ENCODE measurements around the gene SPAG17. TPM values are rescaled to one million over a fixed set of nuclear protein-coding genes. Genes with fewer than 3 reads are reported as not detected.

Gene SPAG17
- total RNA-seq, 1 experiment from 2014 or later: not detected

GRCh38 chr1:118159569-118159968 lies 25.5 kb downstream of the SPAG17 start:
- no TSS peak for BruUV-seq (replicated peaks)
- DNase-seq: no peak
- no peak overlapping the region for H2AFZ ChIP-seq (ENCODE audit: low read length)

GRCh38 chr1:118158924-118159323 lies 26.1 kb downstream of the SPAG17 start:
- no peak overlapping the region for H2AFZ ChIP-seq (ENCODE audit: low read length)
- POLR2A ChIA-PET (ENCODE audit: unreplicated experiment): no interaction called here
- H4K20me1 ChIP-seq (ENCODE audit: low read length): no peaks in the 10 kb centered on the region
- TF ChIP-seq EZH2phosphoT487 (IDR thresholded peaks at IDR 0.05; ENCODE audit: borderline replicate concordance, low read length) (no peak), CTCF (conservative IDR thresholded peaks at IDR 0.05; ENCODE audit: low read depth, low read length) (no peak), EZH2 (IDR thresholded peaks at IDR 0.05; ENCODE audit: low read length, unreplicated experiment) (no peak)
- H3K27ac ChIP-seq (ENCODE audit: low read length): no peak overlapping the region
- no peaks in the 10 kb centered on the region for H3F3A ChIP-seq (ENCODE audit: low read length, unreplicated experiment)
- intact Hi-C loops (cut with micrococcal nuclease): no loop called here
- H3K27me3 ChIP-seq (ENCODE audit: low read length): no peaks in the 10 kb centered on the region
- no peaks in the 10 kb centered on the region for H3K36me3 ChIP-seq (ENCODE audit: low read depth, low read length)
- H3K9me3 ChIP-seq (ENCODE audit: low read length): no peaks in the 10 kb centered on the region
- H3K9me2 ChIP-seq (replicated peaks; ENCODE audit: low read length): no peaks in the 10 kb centered on the region
- no peak overlapping the region for H3K4me3 ChIP-seq (ENCODE audit: low read length)
- DNase-seq (peak; percentile 51), ATAC-seq (no peak)
- H3K79me2 ChIP-seq (ENCODE audit: low read length): no peaks in the 10 kb centered on the region
- no peak overlapping the region for H3K4me2 ChIP-seq (ENCODE audit: low read length)
- H3K9ac ChIP-seq (ENCODE audit: low read length): no peak overlapping the region
- no TSS peak for BruUV-seq (replicated peaks)
- CTCF ChIA-PET: no interaction called here
- no peaks in the 10 kb centered on the region for H3K4me1 ChIP-seq (ENCODE audit: insufficient read depth, low read length)

More at GRCh38 chr1:118159569-118159968, 25.5 kb downstream of the SPAG17 start:
- H3K36me3 ChIP-seq (ENCODE audit: low read depth, low read length): no peaks in the 10 kb centered on the region
- H3F3A ChIP-seq (ENCODE audit: low read length, unreplicated experiment): no peaks in the 10 kb centered on the region
- H3K9me2 ChIP-seq (replicated peaks; ENCODE audit: low read length): no peaks in the 10 kb centered on the region
- no peak for TF ChIP-seq EZH2phosphoT487 (IDR thresholded peaks at IDR 0.05; ENCODE audit: borderline replicate concordance, low read length)
- no peak for TF ChIP-seq EZH2 (IDR thresholded peaks at IDR 0.05; ENCODE audit: low read length, unreplicated experiment)
- no peak for TF ChIP-seq CTCF (conservative IDR thresholded peaks at IDR 0.05; ENCODE audit: low read depth, low read length)
- H3K79me2 ChIP-seq (ENCODE audit: low read length): no peaks in the 10 kb centered on the region
- H3K4me1 ChIP-seq (ENCODE audit: insufficient read depth, low read length): no peaks in the 10 kb centered on the region
- H3K27me3 ChIP-seq (ENCODE audit: low read length): peaks cover under 1% of the 10 kb centered on the region; the same call in 1 of the 2 replicates
- no peak for ATAC-seq
- no peak overlapping the region for H3K4me2 ChIP-seq (ENCODE audit: low read length)
- no peaks in the 10 kb centered on the region for H3K9me3 ChIP-seq (ENCODE audit: low read length)
- intact Hi-C loops (cut with micrococcal nuclease): no loop called here
- H3K27ac ChIP-seq (ENCODE audit: low read length): no peak overlapping the region
- ChIA-PET CTCF (no interaction called here), POLR2A (ENCODE audit: unreplicated experiment) (no interaction called here)
- H4K20me1 ChIP-seq (ENCODE audit: low read length): no peaks in the 10 kb centered on the region
- H3K4me3 ChIP-seq (ENCODE audit: low read length): no peak overlapping the region
- H3K9ac ChIP-seq (ENCODE audit: low read length): no peak overlapping the region

DNA sequence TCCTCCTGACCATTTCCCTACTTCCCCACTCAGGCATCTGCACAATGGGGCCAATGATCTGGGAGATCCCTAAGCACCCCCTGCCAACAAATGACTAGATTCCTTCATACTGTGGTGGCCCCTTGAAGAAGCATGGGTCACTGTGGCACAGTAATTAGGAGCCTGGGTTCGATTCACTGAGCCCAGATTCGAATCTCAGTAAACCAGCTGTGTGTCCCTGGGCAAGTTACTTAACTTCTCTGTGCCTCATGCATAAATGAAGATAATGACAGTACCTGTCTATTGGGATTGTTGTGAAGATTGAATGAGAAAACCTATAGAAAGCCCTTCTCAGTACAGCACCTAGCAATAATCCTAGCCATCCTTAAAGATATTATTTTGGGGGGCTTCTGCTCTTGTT lies 27.5 kb downstream of the SPAG17 start:
- no peak overlapping the region for H3K9ac ChIP-seq (ENCODE audit: low read length)
- no peaks in the 10 kb centered on the region for H3K4me1 ChIP-seq (ENCODE audit: insufficient read depth, low read length)
- intact Hi-C loops (cut with micrococcal nuclease): no loop called here
- H4K20me1 ChIP-seq (ENCODE audit: low read length): no peaks in the 10 kb centered on the region
- no peaks in the 10 kb centered on the region for H3K36me3 ChIP-seq (ENCODE audit: low read depth, low read length)
- no peak overlapping the region for H3K27ac ChIP-seq (ENCODE audit: low read length)
- CTCF ChIA-PET: no interaction called here
- no peak for ATAC-seq
- no peaks in the 10 kb centered on the region for H3K9me3 ChIP-seq (ENCODE audit: low read length)
- no peaks in the 10 kb centered on the region for H3K9me2 ChIP-seq (replicated peaks; ENCODE audit: low read length)
- DNase-seq: no peak
- H3K27me3 ChIP-seq (ENCODE audit: low read length): no peaks in the 10 kb centered on the region
- H3K4me2 ChIP-seq (ENCODE audit: low read length): no peak overlapping the region
- H3K79me2 ChIP-seq (ENCODE audit: low read length): no peaks in the 10 kb centered on the region
- no peak for TF ChIP-seq EZH2phosphoT487 (IDR thresholded peaks at IDR 0.05; ENCODE audit: borderline replicate concordance, low read length)
- no peak for TF ChIP-seq EZH2 (IDR thresholded peaks at IDR 0.05; ENCODE audit: low read length, unreplicated experiment)
- TF ChIP-seq CTCF (conservative IDR thresholded peaks at IDR 0.05; ENCODE audit: low read depth, low read length): no peak
- BruUV-seq (replicated peaks): no TSS peak
- H3F3A ChIP-seq (ENCODE audit: low read length, unreplicated experiment): no peaks in the 10 kb centered on the region
- POLR2A ChIA-PET (ENCODE audit: unreplicated experiment): no interaction called here
- H3K4me3 ChIP-seq (ENCODE audit: low read length): no peak overlapping the region
- no peak overlapping the region for H2AFZ ChIP-seq (ENCODE audit: low read length)
